ENCODE measurements around the gene SDHA. TPM values are rescaled to one million over a fixed set of nuclear protein-coding genes. Genes with fewer than 3 reads are reported as not detected.
"Not testable (repeated sequence)": the region's sequence is repeated elsewhere in the genome, so short reads cannot be mapped to it uniquely, and the experiment has no call there.

Gene SDHA
- total and polyA plus RNA-seq, 2 donors: 58.3 to 106 TPM

- no peak overlapping the region for H3K4me3 ChIP-seq (ENCODE audit: low read depth, low read length)
- no peaks in the 10 kb centered on the region for H3K36me3 ChIP-seq (ENCODE audit: insufficient read depth)
- DNase-seq (ENCODE audit: extremely low spot score): no peak
- 75% methylated on average over 11 of the region's 11 CpGs for WGBS
- H3K4me1 ChIP-seq (ENCODE audit: insufficient read depth): no peaks in the 10 kb centered on the region
- no peak overlapping the region for H3K27ac ChIP-seq (ENCODE audit: low read depth)
Observed at GRCh38 chr5:189976-190365, 28.1 kb upstream of the SDHA start.

DNA sequence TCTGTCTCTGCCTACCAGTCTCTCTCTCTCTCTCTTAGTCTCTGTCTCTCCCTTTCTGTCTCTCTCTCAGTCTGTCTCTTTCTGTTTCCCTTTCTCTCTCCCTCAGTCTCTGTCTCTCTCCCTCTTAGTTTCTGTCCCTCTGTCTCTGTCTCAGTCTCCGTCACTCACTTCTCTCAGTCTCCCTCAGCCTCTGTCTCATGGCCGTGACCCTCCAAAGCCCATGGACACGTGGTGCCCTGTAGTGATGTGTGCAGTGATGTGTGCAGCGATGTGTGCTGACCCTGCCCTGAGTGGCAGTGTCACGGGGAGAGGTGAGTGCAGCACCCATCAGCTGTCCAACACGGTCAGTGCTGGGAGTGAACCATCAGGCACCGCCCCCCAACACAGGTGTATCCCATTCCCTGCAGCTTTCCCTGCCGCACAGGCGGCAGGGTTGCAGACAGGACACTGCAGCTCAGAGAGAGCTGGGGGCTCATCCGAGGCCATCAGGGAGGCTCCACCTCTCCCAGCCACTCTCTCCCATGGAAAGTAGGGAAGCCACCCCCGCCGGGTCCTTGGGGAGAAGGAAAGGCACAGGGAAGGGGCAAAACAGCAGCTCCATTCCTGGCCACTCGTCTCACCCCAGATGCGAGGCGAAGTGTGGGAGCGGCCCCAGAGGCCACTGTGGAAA lies 27.6 kb upstream of the SDHA start:
- DNase-seq (ENCODE audit: extremely low spot score): no peak
- Histone ChIP-seq H3K4me1 (ENCODE audit: insufficient read depth) (no peaks in the 10 kb centered on the region), H3K27ac (ENCODE audit: low read depth) (no peak overlapping the region), H3K36me3 (ENCODE audit: insufficient read depth) (no peaks in the 10 kb centered on the region), H3K4me3 (ENCODE audit: low read depth, low read length) (no peak overlapping the region)
- 60% methylated on average over 16 of the region's 16 CpGs for WGBS

- Histone ChIP-seq H3K4me3 (ENCODE audit: low read depth, low read length) (no peak within 1 kb of the TSS), H3K4me1 (ENCODE audit: insufficient read depth) (no peaks in the 10 kb centered on the region), H3K27ac (ENCODE audit: low read depth) (no peak within 1 kb of the TSS), H3K36me3 (ENCODE audit: insufficient read depth) (no peaks in the 10 kb centered on the region)
- WGBS: 23% methylated on average over 56 of the region's 56 CpGs
- no peak for DNase-seq (ENCODE audit: extremely low spot score)
Observed at GRCh38 chr5:191036-191948, 26.8 kb upstream of the SDHA start, which contains the start of gene LRRC14B. Gene LRRC14B (plus strand): TSS chr5:191495. CDS start chr5:191539, 44 bp downstream.

GRCh38 chr5:191949-192690 lies 26.0 kb upstream of the SDHA start:
- WGBS: 84% methylated on average over 46 of the region's 46 CpGs
- Histone ChIP-seq H3K27ac (ENCODE audit: low read depth) (no peak overlapping the region), H3K4me3 (ENCODE audit: low read depth, low read length) (no peak overlapping the region), H3K4me1 (ENCODE audit: insufficient read depth) (no peaks in the 10 kb centered on the region), H3K36me3 (ENCODE audit: insufficient read depth) (no peaks in the 10 kb centered on the region)
- DNase-seq (ENCODE audit: extremely low spot score): no peak

DNA sequence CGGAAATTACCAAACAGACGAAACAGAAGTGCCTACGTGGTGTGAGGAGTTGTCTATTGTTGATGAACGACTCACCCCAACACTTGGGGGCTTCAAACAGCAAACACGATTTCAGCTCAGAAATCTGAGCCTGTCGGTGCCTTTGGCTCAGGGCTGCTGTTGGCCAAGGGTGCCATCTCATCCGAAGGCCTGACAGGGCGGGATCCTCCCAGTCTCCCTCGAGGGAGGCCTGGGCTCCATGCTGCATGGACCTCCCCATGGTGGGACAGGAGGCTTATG lies 25.5 kb upstream of the SDHA start:
- H3K4me3 ChIP-seq (ENCODE audit: low read depth, low read length): no peak overlapping the region
- H3K27ac ChIP-seq (ENCODE audit: low read depth): no peak overlapping the region
- H3K36me3 ChIP-seq (ENCODE audit: insufficient read depth): no peaks in the 10 kb centered on the region
- DNase-seq (ENCODE audit: extremely low spot score): no peak
- no peaks in the 10 kb centered on the region for H3K4me1 ChIP-seq (ENCODE audit: insufficient read depth)
- 83% methylated on average over 9 of the region's 9 CpGs for WGBS

GRCh38 chr5:192970-193831 lies 24.9 kb upstream of the SDHA start:
- DNase-seq (ENCODE audit: extremely low spot score): no peak
- no peaks in the 10 kb centered on the region for H3K36me3 ChIP-seq (ENCODE audit: insufficient read depth)
- no peak overlapping the region for H3K4me3 ChIP-seq (ENCODE audit: low read depth, low read length)
- H3K27ac ChIP-seq (ENCODE audit: low read depth): no peak overlapping the region
- H3K4me1 ChIP-seq (ENCODE audit: insufficient read depth): no peaks in the 10 kb centered on the region
- WGBS: 91% methylated on average over 17 of the region's 17 CpGs

DNA sequence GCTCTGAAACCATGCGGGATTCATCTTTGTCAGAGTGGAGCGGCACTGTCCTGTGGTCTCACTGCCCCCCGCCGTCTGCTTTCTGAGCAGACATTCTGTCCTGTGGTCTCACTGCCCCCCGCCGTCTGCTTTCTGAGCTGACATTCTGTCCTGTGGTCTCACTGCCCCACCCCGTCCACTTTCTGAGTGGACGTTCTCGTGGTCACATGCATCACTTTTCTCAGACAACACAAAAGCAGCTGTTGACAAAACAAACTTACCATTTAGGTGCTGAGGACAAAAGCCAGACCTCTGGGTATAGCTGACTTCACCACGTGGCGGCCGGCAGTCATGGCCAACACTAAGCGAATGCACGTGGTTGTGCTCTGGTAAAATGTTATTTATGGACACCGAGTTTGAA lies 24.0 kb upstream of the SDHA start:
- H3K36me3 ChIP-seq (ENCODE audit: insufficient read depth): no peaks in the 10 kb centered on the region

GRCh38 chr5:194603-195209 lies 23.4 kb upstream of the SDHA start:
- Histone ChIP-seq H3K4me1 (ENCODE audit: insufficient read depth) (no peaks in the 10 kb centered on the region), H3K27ac (ENCODE audit: low read depth) (no peak overlapping the region), H3K4me3 (ENCODE audit: low read depth, low read length) (no peak overlapping the region), H3K36me3 (ENCODE audit: insufficient read depth) (no peaks in the 10 kb centered on the region)
- no peak for DNase-seq (ENCODE audit: extremely low spot score)
- 93% methylated on average over 36 of the region's 36 CpGs for WGBS

More for the DNA sequence above, 24.0 kb upstream of the SDHA start:
- no peak for DNase-seq (ENCODE audit: extremely low spot score)
- Histone ChIP-seq H3K4me3 (ENCODE audit: low read depth, low read length) (no peak overlapping the region), H3K27ac (ENCODE audit: low read depth) (no peak overlapping the region), H3K4me1 (ENCODE audit: insufficient read depth) (no peaks in the 10 kb centered on the region)
- 82% methylated on average over 15 of the region's 15 CpGs for WGBS

DNA sequence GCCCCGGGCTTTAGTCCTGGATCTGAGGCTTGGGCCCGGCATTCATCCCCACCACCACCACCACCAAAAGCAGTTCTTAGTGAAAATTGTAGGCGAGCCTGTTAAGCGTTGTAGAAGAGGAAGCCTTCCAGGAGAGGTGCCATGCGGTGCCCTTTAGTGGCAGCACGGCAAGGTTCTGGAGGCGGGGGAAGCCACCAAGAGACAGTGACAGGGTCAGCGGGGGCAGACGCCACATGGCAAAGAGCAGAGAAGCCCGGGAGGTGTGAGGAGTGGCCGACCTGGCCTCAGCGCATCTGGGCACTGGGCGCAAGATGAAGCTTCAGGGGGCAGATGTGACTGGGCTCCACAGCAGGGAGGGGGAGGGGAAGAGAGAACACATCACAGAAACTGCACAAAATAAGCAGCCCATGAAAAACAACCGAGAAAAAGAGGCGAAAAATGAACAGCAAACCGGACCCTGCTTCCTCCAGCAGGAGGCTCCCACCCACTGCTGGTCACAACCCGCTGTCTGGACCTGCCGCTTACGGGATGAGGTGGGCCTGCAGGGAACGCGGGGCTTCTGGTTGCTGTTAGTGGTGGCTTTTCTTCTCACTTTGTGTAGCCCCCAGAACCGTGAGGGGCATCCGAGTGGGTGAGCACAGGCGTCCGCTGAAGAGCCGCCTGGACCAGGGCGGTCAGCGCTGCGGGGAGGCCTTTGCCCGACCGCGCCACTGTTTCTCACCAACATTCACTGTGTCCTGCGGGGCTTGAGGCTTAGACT lies 22.5 kb upstream of the SDHA start:
- no peaks in the 10 kb centered on the region for H3K36me3 ChIP-seq (ENCODE audit: insufficient read depth)
- H3K4me1 ChIP-seq (ENCODE audit: insufficient read depth): no peaks in the 10 kb centered on the region
- no peak overlapping the region for H3K27ac ChIP-seq (ENCODE audit: low read depth)
- 78% methylated on average over 33 of the region's 33 CpGs for WGBS
- no peak overlapping the region for H3K4me3 ChIP-seq (ENCODE audit: low read depth, low read length)
- no peak for DNase-seq (ENCODE audit: extremely low spot score)

- Histone ChIP-seq H3K27ac (ENCODE audit: low read depth) (no peak overlapping the region), H3K4me1 (ENCODE audit: insufficient read depth) (no peaks in the 10 kb centered on the region), H3K4me3 (ENCODE audit: low read depth, low read length) (no peak overlapping the region), H3K36me3 (ENCODE audit: insufficient read depth) (no peaks in the 10 kb centered on the region)
- 72% methylated on average over 10 of the region's 10 CpGs for WGBS
- DNase-seq (ENCODE audit: extremely low spot score): no peak
Observed at GRCh38 chr5:196350-196749, 21.8 kb upstream of the SDHA start.

- WGBS: 49% methylated on average over 18 of the region's 18 CpGs
- peak; percentile 15 for DNase-seq (ENCODE audit: extremely low spot score)
- H3K27ac ChIP-seq (ENCODE audit: low read depth); H3K4me1 ChIP-seq (ENCODE audit: insufficient read depth); H3K4me3 ChIP-seq (ENCODE audit: low read depth, low read length); H3K36me3 ChIP-seq (ENCODE audit: insufficient read depth): not testable (repeated sequence)
Observed at GRCh38 chr5:197031-197430, 21.1 kb upstream of the SDHA start.

GRCh38 chr5:197892-198489 lies 20.1 kb upstream of the SDHA start:
- Histone ChIP-seq H3K4me3 (ENCODE audit: low read depth, low read length) (no peak overlapping the region), H3K36me3 (ENCODE audit: insufficient read depth) (no peaks in the 10 kb centered on the region), H3K27ac (ENCODE audit: low read depth) (no peak overlapping the region), H3K4me1 (ENCODE audit: insufficient read depth) (no peaks in the 10 kb centered on the region)
- no peak for DNase-seq (ENCODE audit: extremely low spot score)
- 85% methylated on average over 12 of the region's 12 CpGs for WGBS

Measured in urinary bladder (tissue), 4 donors.